ENCODE measurements around the gene RPL19.

DNA sequence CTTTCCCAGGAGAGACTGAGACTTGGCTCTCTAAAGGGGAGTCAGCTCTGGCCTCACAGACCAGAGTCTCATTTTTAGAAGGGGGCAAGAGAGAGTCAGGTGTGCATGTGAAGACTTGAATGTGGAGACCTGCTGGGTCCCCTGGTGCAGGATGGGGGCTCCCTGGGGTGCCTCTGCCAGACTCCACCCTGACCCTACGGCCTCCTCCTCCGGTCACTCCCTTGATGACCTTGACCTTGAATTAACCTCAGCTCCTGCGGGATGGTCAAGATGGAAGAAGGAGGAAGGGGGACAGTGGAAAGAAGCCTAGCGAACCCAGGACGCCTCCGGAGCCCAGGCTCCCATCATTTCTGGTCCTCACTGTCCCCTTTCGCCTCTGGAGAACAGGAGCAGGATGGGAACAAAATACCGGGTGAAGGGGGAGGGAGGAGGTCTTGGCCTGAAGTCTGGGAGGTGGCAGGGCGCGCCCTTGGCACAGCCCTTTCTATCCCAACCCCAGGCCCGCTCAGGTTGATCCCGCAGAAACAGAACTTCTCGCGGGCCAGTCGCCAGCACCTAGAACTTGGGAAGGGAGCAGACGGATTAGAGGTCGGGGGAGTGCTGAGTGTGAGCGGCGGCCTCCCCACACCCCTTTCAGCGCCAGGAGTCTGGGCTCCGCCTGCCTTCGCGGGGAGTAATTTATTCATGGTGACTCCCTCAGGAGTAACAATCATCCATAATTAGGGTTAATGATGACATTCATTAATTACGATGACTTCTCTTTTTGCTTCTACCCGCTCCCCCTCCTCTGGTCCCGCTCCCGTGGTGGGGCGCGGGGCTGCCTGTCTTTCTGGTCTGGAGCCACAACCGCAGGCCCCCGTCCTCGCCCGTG, 24.1 kb downstream of the RPL19 start:
- TF ChIP-seq, protein P1, sequence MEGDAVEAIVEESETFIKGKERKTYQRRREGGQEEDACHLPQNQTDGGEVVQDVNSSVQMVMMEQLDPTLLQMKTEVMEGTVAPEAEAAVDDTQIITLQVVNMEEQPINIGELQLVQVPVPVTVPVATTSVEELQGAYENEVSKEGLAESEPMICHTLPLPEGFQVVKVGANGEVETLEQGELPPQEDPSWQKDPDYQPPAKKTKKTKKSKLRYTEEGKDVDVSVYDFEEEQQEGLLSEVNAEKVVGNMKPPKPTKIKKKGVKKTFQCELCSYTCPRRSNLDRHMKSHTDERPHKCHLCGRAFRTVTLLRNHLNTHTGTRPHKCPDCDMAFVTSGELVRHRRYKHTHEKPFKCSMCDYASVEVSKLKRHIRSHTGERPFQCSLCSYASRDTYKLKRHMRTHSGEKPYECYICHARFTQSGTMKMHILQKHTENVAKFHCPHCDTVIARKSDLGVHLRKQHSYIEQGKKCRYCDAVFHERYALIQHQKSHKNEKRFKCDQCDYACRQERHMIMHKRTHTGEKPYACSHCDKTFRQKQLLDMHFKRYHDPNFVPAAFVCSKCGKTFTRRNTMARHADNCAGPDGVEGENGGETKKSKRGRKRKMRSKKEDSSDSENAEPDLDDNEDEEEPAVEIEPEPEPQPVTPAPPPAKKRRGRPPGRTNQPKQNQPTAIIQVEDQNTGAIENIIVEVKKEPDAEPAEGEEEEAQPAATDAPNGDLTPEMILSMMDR (conservative IDR thresholded peaks at IDR 0.05) = no peak
- TF ChIP-seq ZFX (IDR thresholded peaks at IDR 0.05) = no peak
